ENCODE results near the gene MYT1.

MYT1 gene

GRCh38 chr20:64258071-64258823 lies 94.0 kb downstream of the MYT1 start:
- no peak for TF ChIP-seq CTCF (conservative IDR thresholded peaks at IDR 0.05; ENCODE audit: control insufficient read depth, insufficient read depth, low read depth, low read length)
- H3K4me3 ChIP-seq (ENCODE audit: control insufficient read depth, low read depth, low read length), result no peak overlapping the region
- DNase-seq (ENCODE audit: low read depth), result no peak

GRCh38 chr20:64260239-64260638 lies 96.0 kb downstream of the MYT1 start:
- no peak overlapping the region for H3K4me3 ChIP-seq (ENCODE audit: control insufficient read depth, low read depth, low read length)
- DNase-seq (ENCODE audit: low read depth), result no peak
- no peak for TF ChIP-seq CTCF (conservative IDR thresholded peaks at IDR 0.05; ENCODE audit: control insufficient read depth, insufficient read depth, low read depth, low read length)

GRCh38 chr20:64261138-64261537 lies 96.9 kb downstream of the MYT1 start:
- TF ChIP-seq CTCF (conservative IDR thresholded peaks at IDR 0.05; ENCODE audit: control insufficient read depth, insufficient read depth, low read depth, low read length), result no peak
- H3K4me3 ChIP-seq (ENCODE audit: control insufficient read depth, low read depth, low read length), result no peak overlapping the region
- DNase-seq (ENCODE audit: low read depth), result peak; percentile 56

GRCh38 chr20:64264091-64264490 lies 99.8 kb downstream of the MYT1 start:
- TF ChIP-seq CTCF (conservative IDR thresholded peaks at IDR 0.05; ENCODE audit: control insufficient read depth, insufficient read depth, low read depth, low read length), result no peak
- DNase-seq (ENCODE audit: low read depth), result no peak
- no peak overlapping the region for H3K4me3 ChIP-seq (ENCODE audit: control insufficient read depth, low read depth, low read length)

GRCh38 chr20:64265201-64265600 lies 100.9 kb downstream of the MYT1 start:
- no peak for DNase-seq (ENCODE audit: low read depth)
- H3K4me3 ChIP-seq (ENCODE audit: control insufficient read depth, low read depth, low read length), result no peak overlapping the region
- no peak for TF ChIP-seq CTCF (conservative IDR thresholded peaks at IDR 0.05; ENCODE audit: control insufficient read depth, insufficient read depth, low read depth, low read length)

- no peak for TF ChIP-seq CTCF (conservative IDR thresholded peaks at IDR 0.05; ENCODE audit: control insufficient read depth, insufficient read depth, low read depth, low read length)
- H3K4me3 ChIP-seq (ENCODE audit: control insufficient read depth, low read depth, low read length), result no peak overlapping the region
- DNase-seq (ENCODE audit: low read depth), result no peak
Measured at GRCh38 chr20:64266988-64267387, 102.7 kb downstream of the MYT1 start.

Measured in fibroblast of mammary gland (primary cell).